Right cardiac atrium (tissue), 5 donors: ENCODE data around the gene RADIL. TPM values are rescaled to one million over a fixed set of nuclear protein-coding genes. Genes with fewer than 3 reads are reported as not detected.
A peak's percentile ranks its signal among the peaks of the same experiment; 100 is the strongest.

ENCODE experiments used
- ATAC-seq, 2 donors: fragments of 200-7000 bp; cut with Tn5 transposase; one replicate each; pipeline versions ENCODE4 v1.8.0 to v1.9.1; 2020; ENCODE audit warnings: moderate library complexity in 2 of 2, mild to moderate bottlenecking in 1 of 2
- DNase-seq, 3 donors: peaks; one replicate each; pipeline ENCODE4 v3.0.0-alpha.2; 2020
- H3K27ac ChIP-seq: one replicate; pipeline ENCODE4 v1.5.1; 2013; ENCODE audit warnings: mild to moderate bottlenecking, low read length, control low read depth, moderate library complexity
- H3K27me3 ChIP-seq: one replicate; pipeline ENCODE4 v1.6.1; 2013; ENCODE audit not compliant: control insufficient read depth, insufficient read depth
- H3K4me1 ChIP-seq: one replicate; pipeline ENCODE4 v1.6.1; 2013; ENCODE audit warnings: low read length; ENCODE audit not compliant: control insufficient read depth, insufficient read depth
- H3K4me3 ChIP-seq: one replicate; pipeline ENCODE4 v1.5.1; 2013; ENCODE audit warnings: low read length, control low read depth
- H3K9me3 ChIP-seq: one replicate; pipeline ENCODE4 v1.6.1; 2013; ENCODE audit warnings: low read length; ENCODE audit not compliant: control insufficient read depth
- WGBS: extraction: QIAGEN DNeasy Blood & Tissue Kit; methylation state at CpG from one replicate; pipeline ENCODE4 v1.1.7; 2013; 5-methylcytosine and 5-hydroxymethylcytosine counted together
- intact Hi-C, 4 donors: fragments of 100-400 bp; cut with DNase I; formaldehyde crosslinking; loops; one replicate each; pipeline versions ENCODE4 v1.11.0 to v1.14.0; 2022 to 2023
- polyA plus RNA-seq: library from polyadenylated mRNA; stranded (reverse); fragments of 200-250 nt; gene quantifications from one replicate; pipeline ENCODE4 v1.2.3, GENCODE V29; 2013
- total RNA-seq, 4 donors: library from RNA; stranded (reverse); fragmentation: NEBNext Ultra II Directional; extraction: Animal tissue kit (Norgen Biotek cat#: 25700); gene quantifications; one replicate each; pipeline ENCODE4 v1.2.1, GENCODE V29; 2021
- donor health status: healthy with polysubstance abuse.
- donor health status: DM: no; HTN: yes; CAD: no.
- donor health status: DM: no; HTN: no; CAD: no.
- donor health status: DM: no; HTN: yes; CAD: no; lungs with severe emphysema.
- donor health status: DM: yes; HTN: yes; CAD: no.

The RADIL gene
- total and polyA plus RNA-seq, 5 donors = 4.7 to 12.0 (median 8.6) TPM

- intact Hi-C loops = no loop called here
- Histone ChIP-seq H3K9me3 (no peaks in the 10 kb centered on the region), H3K4me1 (no peaks in the 10 kb centered on the region), H3K27ac (no peak overlapping the region), H3K4me3 (no peak overlapping the region), H3K27me3 (no peaks in the 10 kb centered on the region)
- no peak for ATAC-seq
- DNase-seq = no peak
- 93% methylated on average over 5 of the region's 5 CpGs for WGBS
Measured at GRCh38 chr7:4868493-4868892, 15.0 kb downstream of the RADIL start.

DNA sequence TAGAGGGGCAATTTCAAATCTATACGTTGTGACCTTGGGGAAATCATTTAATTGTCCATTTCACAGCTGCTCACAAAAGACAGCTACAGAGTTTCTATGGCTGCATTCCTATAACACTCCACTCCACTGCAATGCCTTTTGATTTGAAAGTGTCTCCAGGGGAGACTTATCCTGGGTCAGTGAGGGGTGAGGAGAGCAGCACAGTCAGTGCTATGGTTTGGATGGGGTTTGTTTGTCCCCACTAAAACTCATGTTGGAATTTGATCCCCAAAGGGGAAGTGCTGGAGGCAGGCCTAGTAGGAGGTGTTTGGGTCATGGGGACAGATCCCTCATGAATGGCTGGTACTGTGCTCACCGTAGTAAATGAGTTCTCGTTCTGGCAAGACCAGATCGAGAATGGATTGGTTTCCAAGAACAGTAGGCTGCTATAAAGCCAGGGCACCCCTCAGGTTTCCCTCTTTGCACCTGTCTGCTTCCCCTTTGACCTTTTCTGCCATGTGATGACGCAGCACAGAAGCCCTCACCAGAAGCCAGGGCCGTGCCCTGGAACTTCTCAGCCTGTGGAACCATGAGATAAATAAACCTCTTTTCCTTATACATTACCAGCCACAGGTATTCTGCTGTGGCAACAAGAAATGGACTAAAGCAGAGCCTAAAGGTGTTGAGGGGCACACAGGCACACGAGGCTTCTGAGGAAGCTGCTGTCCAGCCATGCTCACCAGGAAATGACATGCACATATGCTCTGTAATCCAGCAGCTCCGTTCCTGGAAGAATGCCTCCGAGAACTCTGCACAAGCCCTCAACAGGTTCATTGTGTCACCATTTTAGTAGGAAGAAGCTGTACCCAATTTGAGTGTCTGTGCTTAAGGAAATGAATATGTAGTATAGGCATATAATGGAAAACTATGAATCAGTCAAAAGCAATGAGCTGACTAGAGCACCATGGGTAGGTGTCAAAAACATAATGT, 16.7 kb downstream of the RADIL start:
- Histone ChIP-seq H3K4me1 (no peaks in the 10 kb centered on the region), H3K9me3 (no peaks in the 10 kb centered on the region), H3K4me3 (no peak overlapping the region), H3K27me3 (no peaks in the 10 kb centered on the region), H3K27ac (no peak overlapping the region)
- intact Hi-C loops = no loop called here
- no peak for DNase-seq
- peak in 1 of 2 donors; percentile 73 for ATAC-seq
- WGBS = 81% methylated on average over 9 of the region's 9 CpGs

DNA sequence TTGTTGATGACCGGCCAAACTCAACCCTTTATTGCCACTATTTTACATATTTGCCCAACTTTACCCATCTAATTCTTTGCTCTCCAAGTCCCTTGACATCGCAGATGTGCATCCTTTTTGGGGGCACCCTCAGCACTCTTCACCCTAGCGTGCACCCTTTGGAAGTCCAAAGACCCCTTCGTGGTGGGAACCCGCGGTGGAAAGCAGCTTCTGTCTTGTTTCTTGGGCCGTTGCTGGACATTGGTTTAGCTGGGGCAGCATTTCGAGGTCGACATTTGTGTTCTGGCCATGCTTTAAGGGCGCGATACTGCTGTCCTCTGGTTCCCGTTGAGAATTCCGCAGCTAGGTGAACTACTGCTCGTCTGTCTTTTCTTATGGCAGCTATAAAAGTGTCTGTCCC, 21.4 kb downstream of the RADIL start:
- no peak overlapping the region for H3K4me3 ChIP-seq
- DNase-seq (no peak), ATAC-seq (no peak)

GRCh38 chr7:4861673-4862072, 21.8 kb downstream of the RADIL start, which contains the start of gene PAPOLB:
PAPOLB (minus strand) TSS chr7:4862030; CDS start chr7:4861810, 220 bp downstream.
- Histone ChIP-seq H3K27ac (no peak within 1 kb of the TSS), H3K9me3 (no peaks in the 10 kb centered on the region), H3K4me3 (peak within 1 kb of the TSS; percentile 36), H3K4me1 (no peaks in the 10 kb centered on the region), H3K27me3 (no peaks in the 10 kb centered on the region)
- intact Hi-C loops = no loop called here
- ATAC-seq (peak; percentile 71 to 88), DNase-seq (peak in 2 of 3 donors; percentile 63 to 83)
- 34% methylated on average over 46 of the region's 46 CpGs for WGBS

More for the DNA sequence above, 21.4 kb downstream of the RADIL start:
- intact Hi-C loops = no loop called here
- 89% methylated on average over 14 of the region's 14 CpGs for WGBS
- no peaks in the 10 kb centered on the region for H3K27me3 ChIP-seq
- H3K4me1 ChIP-seq = no peaks in the 10 kb centered on the region
- no peaks in the 10 kb centered on the region for H3K9me3 ChIP-seq
- H3K27ac ChIP-seq = no peak overlapping the region

- H3K4me3 ChIP-seq = peak overlapping the region; percentile 36
- 90% methylated on average over 11 of the region's 11 CpGs for WGBS
- no peak overlapping the region for H3K27ac ChIP-seq
- H3K4me1 ChIP-seq = no peaks in the 10 kb centered on the region
- intact Hi-C loops = no loop called here
- H3K27me3 ChIP-seq = no peaks in the 10 kb centered on the region
- DNase-seq (no peak), ATAC-seq (no peak)
- no peaks in the 10 kb centered on the region for H3K9me3 ChIP-seq
Measured at GRCh38 chr7:4861227-4861626, 22.3 kb downstream of the RADIL start.

DNA sequence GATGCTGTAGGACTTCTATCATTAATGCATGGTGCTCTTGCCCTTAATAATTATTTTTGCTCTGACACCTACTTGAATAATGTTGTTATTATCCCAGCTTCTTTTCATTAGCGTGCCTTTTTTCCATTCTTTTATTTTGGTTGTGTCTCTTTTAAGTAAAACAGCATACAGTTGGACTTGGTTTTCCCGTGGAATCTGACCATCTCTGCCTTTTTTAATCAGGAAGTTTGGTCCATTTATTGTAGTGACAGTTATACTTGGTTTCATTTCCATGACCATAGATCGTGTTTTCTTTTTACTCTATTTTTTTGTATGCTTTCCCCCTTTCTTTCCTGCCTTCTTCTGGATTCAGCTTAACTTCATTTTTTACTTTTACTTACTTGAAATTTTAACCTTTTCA, 26.3 kb downstream of the RADIL start:
- no peaks in the 10 kb centered on the region for H3K27me3 ChIP-seq
- intact Hi-C loops = no loop called here
- no peaks in the 10 kb centered on the region for H3K9me3 ChIP-seq
- no peak overlapping the region for H3K4me3 ChIP-seq
- WGBS = 72% methylated on average over 3 of the region's 3 CpGs
- no peak for DNase-seq
- H3K27ac ChIP-seq = no peak overlapping the region
- no peaks in the 10 kb centered on the region for H3K4me1 ChIP-seq
- no peak for ATAC-seq

DNA sequence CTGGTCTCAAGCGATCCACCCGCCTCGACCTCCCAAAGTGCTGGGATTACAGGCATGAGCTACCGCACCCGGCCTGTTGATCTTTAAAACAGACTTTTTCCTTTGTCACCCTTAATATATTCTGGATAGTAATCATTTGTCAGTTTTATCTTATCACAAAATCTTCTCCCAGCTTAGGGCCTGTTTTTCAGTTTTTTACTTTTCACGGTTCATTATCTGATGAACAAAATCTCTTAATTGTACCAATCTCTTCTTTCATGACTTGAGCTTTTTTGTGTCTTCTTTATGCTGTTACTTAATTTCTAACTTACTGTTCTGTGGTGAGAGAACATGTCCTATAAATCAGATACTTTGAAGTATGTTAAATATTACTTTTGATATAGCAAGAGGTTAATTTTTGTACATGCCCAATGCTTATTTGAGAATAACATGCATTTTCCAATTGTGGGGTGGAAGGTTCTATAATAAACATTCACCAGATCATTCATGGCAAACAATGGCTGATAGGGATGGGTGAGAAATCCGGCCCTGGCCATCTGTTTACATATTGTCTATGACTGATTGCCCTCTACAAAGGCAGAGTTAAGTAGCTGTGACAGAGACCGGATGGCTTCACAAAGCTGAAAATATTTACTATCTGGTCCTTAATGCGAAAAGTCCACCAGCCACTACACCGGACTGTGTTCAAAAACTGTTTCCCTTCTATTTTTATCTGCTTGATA, 27.0 kb downstream of the RADIL start:
- 82% methylated on average over 10 of the region's 10 CpGs for WGBS
- Histone ChIP-seq H3K27ac (no peak overlapping the region), H3K27me3 (no peaks in the 10 kb centered on the region), H3K9me3 (no peaks in the 10 kb centered on the region), H3K4me3 (no peak overlapping the region), H3K4me1 (no peaks in the 10 kb centered on the region)
- intact Hi-C loops = no loop called here
- no peak for DNase-seq
- no peak for ATAC-seq

- WGBS = 89% methylated on average over 6 of the region's 6 CpGs
- Histone ChIP-seq H3K27ac (no peak overlapping the region), H3K4me1 (no peaks in the 10 kb centered on the region), H3K27me3 (no peaks in the 10 kb centered on the region), H3K4me3 (no peak overlapping the region), H3K9me3 (no peaks in the 10 kb centered on the region)
- intact Hi-C loops = no loop called here
- DNase-seq (no peak), ATAC-seq (no peak)
Measured at GRCh38 chr7:4854916-4855315, 28.6 kb downstream of the RADIL start.

DNA sequence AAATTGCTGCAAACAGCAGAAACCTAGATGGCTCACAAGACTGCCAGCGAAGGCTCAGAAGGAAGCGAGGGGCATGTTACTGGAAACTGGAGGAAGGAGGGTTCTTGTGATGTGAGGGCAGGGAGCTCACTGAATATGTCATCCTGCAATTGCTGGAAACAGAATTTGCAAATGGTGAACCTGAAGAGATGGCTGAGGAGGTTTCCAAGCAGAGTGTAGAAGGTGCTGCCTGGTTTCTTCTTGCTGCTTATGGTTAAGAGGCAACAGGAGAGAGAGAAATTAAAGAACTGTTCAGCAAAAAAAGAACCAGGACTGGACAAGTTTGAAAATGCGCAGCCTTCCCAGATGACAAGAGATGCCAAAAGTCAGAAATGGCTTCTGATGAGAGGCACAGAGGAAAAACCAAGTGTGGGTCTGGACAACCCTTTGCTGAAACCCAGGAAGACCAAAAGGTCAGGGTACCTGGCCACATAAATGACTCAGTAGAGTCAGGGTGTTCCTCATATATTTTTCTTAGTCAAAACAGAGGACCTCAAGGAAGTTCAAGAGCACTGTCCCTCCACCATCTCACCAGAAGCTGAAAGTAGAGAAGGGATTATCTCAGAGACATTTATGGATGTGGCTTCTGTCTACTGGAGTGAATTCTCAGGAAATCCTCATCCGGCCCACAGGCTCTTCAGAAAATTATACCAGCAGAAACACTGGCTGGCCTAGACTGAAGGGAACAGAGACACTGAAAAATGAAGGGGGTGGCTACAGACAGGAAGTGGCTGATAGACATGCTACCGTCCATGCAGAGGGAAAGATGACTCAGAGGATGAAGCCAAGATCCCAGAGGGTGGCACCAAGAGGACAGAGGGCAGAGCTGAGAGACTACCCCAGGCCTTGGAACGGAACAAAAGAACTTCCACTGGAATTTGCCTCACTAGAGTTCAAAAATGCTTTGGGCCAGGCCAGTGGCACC, 31.8 kb downstream of the RADIL start:
- no peak for ATAC-seq
- Histone ChIP-seq H3K4me3 (no peak overlapping the region), H3K4me1 (no peaks in the 10 kb centered on the region), H3K27me3 (no peaks in the 10 kb centered on the region), H3K27ac (no peak overlapping the region), H3K9me3 (no peaks in the 10 kb centered on the region)
- intact Hi-C loops = no loop called here
- WGBS = 79% methylated on average over 6 of the region's 6 CpGs
- DNase-seq = no peak

DNA sequence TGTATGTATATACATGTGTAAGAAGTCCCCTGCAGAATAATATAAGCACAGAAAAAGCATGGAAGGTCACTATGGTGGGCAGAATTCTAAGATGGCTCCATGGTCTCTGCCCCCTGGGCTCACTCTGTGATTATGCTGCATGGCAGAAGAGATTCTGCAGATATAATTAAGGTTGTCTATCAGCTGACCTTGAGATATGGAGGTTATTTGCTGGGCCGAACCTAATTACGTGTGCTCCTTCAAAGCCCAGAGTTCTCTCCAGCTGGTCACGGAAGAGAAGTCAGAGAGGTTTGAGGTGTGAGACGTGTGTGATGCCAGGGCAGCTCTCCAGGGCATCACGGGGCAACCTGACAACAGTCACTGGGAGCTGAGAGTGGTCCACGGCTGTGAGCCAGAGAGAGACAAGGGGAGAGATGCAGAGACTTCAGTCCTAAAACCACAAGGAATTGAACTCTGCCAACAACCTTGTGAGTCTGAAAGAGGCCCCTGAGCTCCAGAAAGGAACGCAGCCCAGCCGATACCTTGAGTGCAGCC, 33.2 kb downstream of the RADIL start:
- H3K9me3 ChIP-seq = no peaks in the 10 kb centered on the region
- H3K27ac ChIP-seq = no peak overlapping the region
- no peak overlapping the region for H3K4me3 ChIP-seq
- DNase-seq (no peak), ATAC-seq (no peak)
- no peaks in the 10 kb centered on the region for H3K27me3 ChIP-seq
- 81% methylated on average over 8 of the region's 8 CpGs for WGBS
- no peaks in the 10 kb centered on the region for H3K4me1 ChIP-seq
- intact Hi-C loops = no loop called here
